ENCODE results near the gene CD300E.
"Not testable (repeated sequence)": the region's sequence is repeated elsewhere in the genome, so short reads cannot be mapped to it uniquely, and the experiment has no call there.

The CD300E gene

DNA sequence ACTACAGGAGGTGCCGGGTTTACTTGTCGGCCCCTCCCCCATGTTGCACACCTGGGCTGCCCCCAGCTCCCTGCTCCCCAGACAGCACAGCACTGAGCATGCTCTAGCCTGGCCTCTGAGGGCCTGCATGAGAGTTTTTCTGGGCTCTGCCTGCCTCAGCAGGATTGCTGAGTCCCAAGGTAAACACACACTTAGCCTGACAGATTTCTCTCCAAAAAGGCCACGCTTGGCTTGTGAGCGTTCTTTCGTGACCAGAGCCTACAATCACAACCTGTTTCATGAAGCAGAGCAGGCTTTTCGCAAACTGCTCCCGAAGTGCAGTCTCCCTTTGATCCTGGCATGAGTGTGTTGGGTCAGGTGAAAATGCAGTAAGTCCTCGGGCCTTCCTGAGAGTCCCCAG is 9.8 kb upstream of the CD300E start:
- DNase-seq: peak; percentile 80 to 87

DNA sequence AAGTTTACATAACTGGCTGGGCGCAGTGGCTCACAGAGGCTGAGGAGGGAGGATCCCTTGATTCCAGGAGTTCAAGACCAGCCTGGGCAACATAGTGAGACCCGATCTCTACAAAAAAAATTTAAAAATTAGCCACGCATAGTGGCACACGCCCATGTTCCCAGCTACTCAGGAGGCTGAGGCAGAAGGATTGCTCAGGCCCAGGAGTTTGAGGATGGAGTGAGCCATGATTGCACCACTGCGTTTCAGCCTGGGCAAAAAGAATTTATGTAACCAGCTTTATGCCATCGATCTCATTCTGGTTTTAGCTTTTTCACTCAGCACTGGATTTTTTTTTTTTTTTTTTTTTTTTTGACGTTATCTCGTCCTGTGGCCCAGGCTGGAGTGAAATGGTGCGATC is 9.1 kb upstream of the CD300E start:
- DNase-seq: no peak

DNA sequence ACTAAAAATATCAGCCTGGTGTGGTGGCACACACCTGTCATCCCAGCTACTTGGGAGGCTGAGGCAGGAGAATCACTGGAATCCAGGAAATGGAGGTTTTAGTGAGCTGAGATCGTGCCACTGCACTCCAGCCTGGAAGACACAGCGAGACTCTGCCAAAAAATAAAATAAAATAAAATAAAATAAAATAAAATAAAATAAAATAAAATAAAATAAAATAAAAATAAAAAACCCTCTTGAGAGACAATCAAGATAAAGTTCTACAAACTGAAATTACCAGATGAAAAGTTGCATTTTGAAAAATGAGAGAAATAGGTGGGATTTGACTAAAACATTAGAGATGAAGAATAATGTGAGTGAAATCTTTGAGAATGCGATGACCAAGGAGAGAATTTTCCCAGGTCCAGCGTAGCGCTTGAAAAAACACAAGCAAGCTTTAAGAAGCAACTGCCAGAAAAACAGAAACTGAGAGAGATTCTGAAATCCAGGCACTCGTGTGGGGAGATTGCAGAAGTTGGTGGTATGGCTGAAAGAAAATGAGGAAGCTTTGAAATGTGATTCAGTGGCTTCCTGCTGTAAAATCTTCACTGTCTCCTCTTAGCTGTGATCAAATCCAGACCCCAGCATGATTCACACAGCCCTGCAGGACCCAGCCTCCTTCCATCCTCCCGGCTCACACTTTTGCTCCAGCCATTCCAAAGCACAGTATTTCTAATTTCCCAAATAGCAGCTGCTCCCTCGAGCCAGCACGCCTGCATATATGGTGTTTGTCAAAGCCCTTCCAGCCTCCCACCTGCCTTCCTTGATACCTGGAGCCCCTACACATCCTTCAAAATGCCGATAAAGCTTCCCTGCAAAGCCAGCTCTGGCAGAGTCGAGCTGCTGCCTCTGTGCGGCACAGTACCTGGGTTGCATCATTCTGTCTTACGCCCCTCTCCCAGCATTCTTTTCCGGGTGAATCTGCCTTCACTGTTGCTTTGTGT is 8.2 kb upstream of the CD300E start:
- DNase-seq: no peak

DNA sequence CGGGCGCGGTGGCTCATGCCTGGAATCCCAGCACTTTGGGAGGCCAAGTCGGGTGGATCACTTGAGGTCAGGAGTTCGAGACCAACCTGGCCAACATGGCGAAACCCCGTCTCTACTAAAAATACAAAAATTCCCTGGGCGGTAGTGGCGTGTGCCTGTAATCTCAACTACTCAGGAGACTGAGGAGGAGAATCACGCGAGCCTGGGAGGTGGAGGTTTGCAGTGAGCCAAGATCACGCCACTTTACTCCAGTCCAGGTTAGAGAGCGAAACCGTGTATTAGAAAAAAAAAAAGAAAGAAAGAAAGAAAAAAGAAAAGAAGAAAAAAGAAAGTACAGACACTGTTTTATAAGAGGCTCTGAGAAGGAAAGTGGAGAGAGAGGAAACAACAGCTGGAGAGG is 6.7 kb upstream of the CD300E start:
- not testable (repeated sequence) for DNase-seq

DNA sequence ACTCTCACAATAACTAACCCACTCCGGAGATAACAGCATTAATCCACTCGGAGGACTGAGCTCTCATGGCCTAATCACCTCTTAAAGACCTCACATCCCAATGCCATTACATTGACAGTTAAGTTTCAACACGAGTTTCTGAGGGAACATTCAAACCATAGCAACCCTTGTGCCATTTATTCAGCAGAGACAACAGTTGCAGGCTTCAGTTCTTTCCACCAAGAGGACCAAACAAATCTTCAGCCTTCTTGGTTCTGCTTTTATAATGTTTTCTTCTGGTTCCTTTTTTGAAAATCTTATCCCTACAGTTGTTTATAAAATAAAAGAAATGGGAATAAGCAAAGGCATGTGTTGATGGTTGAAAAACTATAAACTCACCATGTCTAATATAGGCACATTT is 2.1 kb upstream of the CD300E start:
- DNase-seq: no peak

DNA sequence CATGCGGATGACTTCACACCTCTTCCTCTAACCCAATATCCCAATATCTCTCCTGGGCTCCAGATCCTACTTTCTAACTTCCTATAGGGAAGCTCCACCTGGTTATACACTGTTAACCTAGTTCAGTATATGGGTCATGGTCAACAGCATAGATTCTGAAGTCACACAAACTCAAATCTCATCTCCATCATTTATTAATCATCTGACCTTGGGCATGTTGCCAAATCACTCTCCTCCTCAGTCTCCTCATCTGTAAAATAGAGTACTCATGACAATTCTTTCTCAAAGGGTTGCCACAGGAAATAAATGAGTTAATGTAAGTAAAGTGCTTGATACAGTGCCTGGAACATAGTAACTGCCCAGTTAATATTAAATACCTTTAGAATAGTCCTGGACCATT is 593 bp upstream of the CD300E start:
- DNase-seq: no peak

DNA sequence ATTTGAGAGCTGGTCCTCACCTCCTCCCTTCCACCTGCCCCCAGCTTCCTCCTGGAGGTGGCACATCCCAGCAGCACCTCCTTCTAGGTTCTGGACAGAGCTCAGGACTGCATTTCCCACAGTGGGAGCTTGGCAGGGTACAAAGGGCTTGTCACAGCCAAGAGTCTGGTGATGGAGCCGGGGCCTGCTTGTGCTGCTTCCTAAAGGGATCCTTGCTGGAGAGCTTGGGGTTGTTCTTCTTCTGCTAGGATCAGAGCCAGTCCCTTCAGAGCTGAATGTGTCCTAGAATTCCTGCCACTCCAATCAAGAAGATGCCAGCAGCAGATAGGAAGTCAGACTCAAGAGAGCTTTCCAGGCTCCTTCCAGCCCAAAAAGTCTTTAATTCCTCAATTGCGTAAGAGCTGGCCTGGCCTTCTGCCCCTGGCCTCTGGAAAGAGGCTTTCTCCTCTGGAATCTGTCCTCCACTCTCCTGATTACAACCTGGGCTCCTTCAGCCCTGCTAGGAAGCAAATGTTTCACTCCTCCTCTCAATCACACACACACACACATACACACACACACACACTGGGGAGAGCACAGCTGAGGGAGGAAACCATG is 4.4 kb downstream of the CD300E start:
- no peak for DNase-seq

DNA sequence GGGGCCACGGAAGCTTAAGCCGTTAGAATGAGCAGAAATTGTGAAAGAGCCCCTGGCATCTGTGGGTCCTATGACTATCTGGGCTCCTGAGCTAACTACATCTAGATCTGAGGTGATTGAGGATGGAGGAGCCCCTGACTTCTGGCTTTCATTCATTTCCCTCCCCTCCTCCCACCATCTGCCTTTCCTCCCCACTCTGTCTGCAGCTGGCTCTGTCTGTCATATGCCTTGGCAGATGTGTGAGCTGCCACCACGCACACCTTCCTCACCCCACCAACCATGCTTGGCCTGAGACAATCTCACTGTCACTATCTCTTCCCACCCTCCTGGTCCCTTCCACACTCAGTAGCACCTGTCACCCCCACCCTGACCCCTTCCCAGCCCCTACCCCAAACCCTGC is 5.1 kb downstream of the CD300E start:
- no peak for DNase-seq

DNA sequence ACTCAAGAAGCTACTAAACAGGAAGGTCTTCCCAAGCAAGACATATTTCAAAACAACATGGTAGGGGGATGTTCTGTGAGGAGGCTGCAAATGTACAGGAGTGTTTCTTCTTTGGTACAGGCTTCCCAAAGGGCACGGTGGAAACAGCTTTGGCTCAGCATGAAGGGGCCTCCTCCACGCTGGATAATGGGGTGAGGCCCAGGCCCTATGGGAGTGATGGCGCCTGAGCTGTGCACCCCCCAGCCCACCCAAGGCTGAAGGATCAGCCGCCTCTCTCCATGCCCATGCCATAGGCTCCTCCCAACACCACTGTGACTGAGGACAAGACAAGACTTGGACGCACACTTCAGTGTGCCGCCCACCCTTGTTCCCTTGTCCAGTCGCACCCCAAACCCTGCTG is 6.8 kb downstream of the CD300E start:
- DNase-seq: no peak

DNA sequence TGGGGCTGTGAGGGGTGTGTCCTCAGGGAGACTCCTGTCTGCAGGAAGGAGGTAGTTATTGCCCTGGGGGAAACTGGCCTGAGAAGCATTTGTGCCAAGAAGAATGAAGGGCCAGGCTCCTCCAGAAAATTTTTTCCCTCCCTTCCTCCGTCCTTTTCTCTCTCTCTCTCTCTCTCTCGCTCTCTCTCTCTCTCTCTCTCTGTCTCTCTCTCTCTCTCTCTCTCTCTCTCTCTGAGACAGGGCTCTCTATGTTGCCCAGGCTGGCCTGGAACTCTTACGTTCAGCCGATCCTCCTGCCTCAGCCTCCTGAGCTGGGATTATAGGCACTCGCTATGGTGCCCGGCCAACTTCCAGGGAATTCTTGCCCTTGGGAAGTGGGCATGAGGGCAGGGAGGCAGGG is 11.5 kb downstream of the CD300E start:
- no peak for DNase-seq

DNA sequence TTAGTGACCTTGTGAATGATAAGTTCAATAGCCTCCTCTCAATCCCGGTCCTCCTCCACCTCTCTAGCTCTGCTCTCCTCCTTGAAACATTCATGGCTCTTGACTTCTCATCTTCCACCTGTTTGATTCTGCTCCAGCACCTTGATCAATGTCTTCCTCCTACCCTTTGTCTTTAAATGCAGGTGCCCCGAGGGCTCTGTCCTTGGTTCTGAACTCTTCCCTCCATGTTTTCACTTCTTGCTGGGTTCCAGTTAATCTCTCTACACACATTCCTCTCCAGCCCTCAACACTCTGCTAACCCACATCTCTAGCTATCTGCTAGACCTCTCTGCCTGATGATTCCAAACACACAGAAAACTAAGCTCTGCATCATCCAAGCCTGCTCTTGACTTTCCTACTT is 13.4 kb downstream of the CD300E start:
- no peak for DNase-seq

DNA sequence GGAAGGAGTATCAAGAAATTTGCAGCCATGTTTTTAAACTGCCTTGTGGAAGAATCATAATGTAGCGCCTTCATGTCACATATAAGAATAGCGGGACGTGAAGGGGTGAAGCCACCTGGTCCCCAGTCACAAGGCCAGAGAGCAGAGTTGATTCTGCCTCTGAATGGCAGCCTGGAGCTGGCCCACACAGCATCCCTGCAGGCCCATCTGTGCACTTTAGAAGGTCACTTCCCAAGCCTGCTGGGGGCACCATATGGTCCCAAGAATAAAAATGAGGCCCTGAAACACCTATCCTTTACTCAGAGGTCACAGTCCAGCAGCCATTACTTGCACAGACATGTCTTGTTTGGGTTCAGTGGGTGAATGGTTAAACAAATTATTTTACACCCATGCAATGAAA is 15.0 kb downstream of the CD300E start:
- no peak for DNase-seq

DNA sequence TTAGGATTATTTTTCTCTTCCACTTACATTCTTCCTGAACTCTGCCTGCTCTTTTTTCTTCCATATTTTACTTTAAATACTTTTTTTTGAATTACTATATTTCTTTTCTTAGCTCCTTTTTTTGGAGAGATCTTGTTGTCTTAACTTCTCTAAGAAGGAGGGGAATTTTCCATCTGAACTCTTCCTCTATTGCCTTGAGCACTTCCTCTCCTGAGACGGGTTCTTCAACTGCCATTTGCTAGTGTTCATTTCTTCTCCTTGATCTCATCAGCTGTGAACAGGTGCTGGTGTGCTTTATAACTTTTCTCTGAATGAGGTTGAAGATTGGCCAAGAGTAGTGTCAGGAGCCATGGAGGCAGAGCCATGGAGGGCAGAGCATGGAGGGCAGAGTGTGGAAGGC is 16.3 kb downstream of the CD300E start:
- no peak for DNase-seq

DNA sequence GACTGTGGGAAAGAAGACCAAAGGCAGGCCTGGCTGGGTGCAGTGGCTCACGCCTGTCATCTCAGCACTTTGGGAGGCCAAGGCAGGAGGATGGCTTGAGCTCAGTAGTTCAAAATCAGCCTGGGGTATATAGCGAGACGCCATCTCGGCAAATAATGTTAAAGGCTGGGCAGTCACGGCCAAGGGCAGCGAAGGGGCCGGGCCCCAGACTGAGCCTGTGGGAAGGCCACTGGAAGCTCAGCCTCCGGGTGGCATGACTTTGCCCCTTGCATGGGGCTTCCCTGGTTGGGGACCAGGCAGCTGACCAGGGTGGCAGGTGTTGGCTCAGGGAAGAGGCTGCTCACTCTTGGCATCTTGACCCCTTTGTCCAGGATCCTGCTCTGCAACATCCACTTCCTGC is 17.5 kb downstream of the CD300E start:
- no peak for DNase-seq

DNA sequence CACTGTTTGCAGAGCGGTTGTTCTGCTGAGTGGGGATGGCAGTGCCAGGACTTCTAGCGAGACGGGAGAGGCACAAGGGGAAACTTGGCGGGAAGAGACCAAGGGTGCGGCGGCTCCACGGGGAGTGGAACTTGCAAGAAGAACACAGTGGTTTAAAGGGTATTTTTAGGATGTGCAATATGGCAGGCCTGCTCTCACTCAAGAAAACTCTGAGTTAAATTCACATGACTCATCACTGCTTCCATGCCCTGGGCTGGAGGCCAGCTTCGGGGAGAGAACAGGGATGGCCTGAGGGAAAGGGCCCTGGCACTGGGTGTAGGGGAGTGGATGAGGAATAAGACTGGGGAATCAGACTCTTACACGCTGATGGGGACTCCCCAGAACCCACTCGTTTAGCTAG is 18.2 kb downstream of the CD300E start:
- no peak for DNase-seq

DNA sequence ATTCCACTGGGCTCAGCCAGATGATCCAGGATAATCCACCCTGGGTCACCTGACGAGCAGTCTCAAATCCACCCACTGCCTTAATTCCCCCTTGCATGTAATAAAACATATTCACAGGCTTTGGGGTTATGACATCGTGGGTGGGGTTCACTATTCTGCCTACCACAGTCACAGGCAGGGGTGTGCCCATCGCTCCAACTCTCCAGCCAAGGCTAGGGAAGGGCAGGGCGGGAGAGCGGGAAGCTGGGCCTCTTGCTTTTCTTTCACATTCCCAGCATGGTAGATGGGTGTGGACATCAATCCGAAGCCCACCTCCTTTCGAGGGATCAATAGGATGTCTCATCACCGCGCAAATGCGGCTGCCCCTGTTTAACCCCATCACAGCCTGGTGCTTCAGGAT is 18.8 kb downstream of the CD300E start:
- no peak for DNase-seq

DNA sequence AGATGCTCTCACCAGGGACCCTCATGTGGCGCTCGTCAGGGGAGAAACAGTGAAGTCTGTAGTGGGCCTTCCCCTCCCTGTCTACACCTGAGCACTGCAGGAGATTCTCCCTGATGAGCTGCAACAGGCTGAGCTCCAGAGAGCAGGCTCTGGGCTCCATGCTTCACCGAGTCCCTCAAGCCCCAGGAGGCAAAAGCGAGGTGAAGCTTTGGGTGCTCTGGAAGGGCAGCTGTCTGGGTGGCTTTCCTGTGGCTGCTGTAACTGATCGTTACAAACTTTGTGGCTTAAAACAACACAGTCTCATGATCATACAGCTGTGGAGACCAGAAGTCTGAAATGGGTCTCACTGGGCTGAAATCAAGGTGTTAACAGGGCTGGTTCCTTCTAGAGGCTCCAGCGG is 19.3 kb downstream of the CD300E start:
- no peak for DNase-seq

DNA sequence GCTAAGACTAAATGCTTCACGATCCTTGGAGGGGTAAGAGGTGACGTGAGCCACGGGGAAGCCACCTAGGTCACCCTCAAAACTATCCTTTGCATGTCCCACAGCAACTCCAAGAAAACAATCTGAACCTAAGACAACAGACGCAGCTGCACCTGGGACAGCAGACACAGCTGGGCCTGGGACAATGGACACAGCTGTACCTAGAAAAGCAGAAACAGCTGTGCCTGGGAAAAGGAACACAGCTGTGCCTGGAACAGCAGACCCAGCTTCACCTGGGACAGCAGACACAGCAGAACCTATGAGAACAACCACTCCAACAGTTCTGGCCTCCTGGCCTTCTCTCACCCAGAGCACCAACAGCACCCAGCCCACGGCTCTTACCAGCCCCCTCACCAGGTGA is 19.8 kb downstream of the CD300E start:
- no peak for DNase-seq

DNA sequence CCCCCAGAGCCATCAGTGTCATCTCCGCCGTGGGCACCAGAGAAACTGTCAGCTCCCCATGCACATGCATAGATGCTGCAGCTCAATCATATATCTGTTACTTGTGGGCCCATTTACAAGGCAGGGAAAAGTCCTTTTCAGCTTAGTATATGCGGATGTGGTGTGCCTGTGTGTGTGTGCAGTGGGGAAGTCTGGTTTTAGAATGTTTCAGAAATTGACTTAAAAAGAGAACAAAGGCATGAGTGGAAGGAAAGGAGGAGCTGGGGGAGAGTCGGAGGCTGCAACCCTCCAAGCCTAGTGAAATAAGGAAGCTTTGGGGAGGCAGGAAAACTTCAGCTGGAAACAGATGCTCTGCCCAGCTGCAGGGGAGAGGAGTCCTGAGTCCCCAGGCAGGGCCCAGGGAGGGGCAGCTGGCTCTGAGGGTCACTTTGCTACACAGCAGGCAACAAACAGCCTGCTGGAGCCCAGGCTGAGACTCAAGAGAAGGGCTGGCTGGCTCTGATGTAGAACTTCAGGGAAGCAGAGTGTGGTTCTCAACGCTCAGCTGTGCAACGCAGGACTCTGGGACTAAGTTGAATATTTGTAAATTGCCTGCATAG is 20.4 kb downstream of the CD300E start:
- no peak for DNase-seq

DNA sequence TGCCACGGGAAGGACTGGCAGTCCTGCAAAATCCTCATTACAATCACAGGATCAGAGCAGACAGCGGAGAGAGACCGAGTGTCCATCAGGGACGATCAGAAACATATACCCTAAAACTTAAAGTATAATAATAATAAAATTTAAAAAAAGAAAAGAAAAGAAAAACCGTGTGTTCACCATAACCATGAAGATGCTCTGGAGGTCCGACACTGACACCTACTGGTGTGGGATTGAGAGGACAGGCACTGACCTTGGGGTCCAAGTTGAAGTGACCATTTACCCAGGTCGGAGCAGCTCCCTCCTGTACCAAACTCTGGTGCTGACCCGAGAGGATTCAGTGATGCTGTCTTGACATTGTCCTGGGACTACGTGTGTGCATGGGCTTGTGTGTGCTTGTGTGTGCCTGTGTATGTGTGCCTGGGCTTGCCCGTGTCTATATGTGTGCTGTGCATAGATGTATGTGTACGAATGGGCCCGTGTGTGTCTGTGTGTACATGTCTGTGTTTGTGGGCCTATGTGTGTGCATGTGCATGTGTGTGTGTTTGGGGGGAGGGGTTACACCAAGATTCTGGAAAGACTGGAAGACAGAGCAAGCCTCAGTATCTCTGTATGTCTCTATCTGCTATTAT is 21.5 kb downstream of the CD300E start:
- no peak for DNase-seq

DNA sequence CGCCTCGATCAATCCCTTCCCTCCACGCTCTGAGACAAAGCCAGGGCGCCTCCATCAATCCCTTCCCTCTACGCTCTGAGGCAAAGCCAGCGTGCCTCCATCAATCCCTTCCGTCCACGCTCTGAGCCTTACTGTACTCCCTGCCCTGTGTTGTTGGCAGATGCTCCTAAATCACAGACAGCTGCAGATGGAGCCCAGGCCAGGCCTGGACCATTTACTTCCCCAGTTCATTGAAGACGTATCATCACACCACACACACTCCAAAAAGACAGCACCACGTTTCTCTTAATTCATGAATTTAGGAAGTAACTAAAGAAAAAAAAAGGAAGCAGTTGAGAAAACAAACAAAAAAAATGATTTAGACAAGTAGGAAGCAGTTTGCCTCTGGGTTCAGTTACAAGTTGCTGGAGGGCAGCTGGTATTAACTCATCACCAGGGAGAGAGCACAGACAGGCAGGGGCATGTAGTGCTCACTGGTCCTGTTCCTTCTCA is 24.0 kb downstream of the CD300E start:
- no peak for DNase-seq

DNA sequence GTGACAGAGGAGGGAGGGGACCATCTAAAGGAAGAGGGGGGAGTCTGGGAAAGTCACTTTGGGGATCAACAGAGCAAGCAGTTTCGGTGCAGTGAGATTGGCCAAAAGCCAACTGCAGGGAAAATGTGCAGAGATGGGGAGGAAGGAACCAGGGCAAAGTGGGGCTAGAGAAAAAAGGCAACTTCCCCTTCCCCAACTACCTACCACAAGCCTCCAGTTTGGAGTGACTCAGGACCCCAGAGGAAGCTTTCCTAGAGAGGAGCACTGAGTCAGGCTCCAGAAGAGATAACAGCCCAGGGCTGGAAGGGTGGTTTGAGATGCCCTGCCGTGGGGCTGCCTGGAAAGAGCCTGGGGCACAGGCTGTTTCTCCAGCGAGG is 24.5 kb downstream of the CD300E start:
- peak in 1 of 2 experiments; percentile 17 for DNase-seq

DNA sequence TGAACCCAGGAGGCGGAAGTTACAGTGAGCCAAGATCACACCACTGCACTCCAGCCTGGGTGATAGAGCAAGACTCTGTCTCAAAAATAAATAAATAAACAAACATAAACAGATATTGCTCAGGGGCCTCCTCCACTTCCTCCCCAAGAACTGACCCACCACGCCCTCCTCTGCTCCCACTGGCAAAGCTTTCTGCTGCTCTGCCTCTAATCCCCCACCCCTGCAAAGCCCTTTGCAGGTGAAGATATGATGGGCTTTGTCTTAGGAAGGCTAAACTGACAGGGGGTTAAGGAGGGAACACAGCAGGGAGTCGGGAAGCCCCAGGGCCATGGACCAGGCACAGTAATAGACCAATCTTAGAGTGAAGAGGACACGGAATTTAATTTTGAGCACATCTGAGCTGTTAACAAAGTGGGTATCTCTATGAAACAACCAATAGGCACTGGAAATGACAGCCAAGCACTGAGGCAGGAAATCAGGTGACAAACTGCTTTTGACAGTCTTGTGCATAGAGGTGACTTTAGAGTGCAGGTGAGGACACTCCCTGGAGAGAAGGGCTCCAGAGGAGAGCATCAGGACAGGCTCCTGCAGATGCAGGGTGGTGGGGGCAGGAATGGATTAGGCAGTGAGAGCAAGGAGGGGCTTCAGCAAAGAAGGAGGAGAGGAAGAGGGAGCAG is 25.1 kb downstream of the CD300E start:
- peak in 1 of 2 experiments; percentile 10 for DNase-seq
